Measurements from ENCODE around the gene DAPP1. TPM values are rescaled to one million over a fixed set of nuclear protein-coding genes. Genes with fewer than 3 reads are reported as not detected.

DAPP1 gene
- total and polyA plus RNA-seq, 10 of the 15 experiments (the other 5 are each of a cell fraction or from before 2014, with no cell fraction given): 46.5 to 147 (median 74.2) TPM

DNA sequence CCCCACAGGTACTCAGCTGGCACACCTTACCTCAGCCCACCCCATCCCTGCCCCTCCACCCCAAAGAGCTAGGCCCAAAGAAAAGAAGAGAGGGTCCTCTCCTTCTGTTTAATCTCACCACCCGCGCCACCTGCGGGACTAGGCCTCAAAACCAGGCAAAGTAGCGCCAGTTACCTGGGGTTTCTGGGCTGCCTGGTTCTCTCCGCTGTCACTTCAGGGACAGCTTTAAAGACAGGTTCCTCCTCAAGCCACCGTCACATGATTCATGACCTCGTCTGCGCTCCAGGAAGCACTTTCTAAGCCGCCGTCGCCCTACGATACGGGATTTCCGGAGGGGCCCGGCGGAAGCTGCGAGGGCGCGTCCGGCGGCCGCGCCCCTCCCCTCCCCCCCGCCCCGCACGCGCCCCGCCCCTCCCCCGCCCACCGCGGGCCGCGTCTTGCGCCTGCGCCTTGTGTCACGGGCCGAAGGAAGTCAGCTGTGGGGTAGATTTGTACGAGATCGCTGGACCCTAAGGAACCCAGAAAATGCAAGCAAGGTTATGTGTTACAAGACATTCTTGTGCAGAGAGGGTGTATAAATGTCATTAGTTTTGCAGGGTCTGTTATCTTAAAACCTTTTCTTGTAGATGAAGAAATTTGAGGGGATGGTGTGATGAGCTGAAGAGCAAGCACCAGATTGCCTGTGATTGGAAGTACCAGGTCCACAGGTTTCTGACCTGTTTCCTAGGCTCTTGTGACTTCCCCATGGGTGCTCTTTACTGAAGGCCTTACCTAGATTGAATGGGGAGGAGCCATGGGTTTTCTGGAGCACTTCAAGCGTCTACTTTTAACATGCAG lies 77.8 kb downstream of the DAPP1 start, which contains the start of gene LAMTOR3 (continued):
- TF ChIP-seq, protein P1, sequence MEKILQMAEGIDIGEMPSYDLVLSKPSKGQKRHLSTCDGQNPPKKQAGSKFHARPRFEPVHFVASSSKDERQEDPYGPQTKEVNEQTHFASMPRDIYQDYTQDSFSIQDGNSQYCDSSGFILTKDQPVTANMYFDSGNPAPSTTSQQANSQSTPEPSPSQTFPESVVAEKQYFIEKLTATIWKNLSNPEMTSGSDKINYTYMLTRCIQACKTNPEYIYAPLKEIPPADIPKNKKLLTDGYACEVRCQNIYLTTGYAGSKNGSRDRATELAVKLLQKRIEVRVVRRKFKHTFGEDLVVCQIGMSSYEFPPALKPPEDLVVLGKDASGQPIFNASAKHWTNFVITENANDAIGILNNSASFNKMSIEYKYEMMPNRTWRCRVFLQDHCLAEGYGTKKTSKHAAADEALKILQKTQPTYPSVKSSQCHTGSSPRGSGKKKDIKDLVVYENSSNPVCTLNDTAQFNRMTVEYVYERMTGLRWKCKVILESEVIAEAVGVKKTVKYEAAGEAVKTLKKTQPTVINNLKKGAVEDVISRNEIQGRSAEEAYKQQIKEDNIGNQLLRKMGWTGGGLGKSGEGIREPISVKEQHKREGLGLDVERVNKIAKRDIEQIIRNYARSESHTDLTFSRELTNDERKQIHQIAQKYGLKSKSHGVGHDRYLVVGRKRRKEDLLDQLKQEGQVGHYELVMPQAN (conservative IDR thresholded peaks at IDR 0.05): no peak; the same call in 1 of the 2 replicates
- TF ChIP-seq NFIC (IDR thresholded peaks at IDR 0.05; ENCODE audit: low read depth, low read length): no peak; the same call in 1 of the 2 replicates
- no peak for TF ChIP-seq TAF1 (IDR thresholded peaks at IDR 0.05; ENCODE audit: borderline replicate concordance, low read depth, low read length)
- TF ChIP-seq ZNF687 (IDR thresholded peaks at IDR 0.05): no peak
- peak; percentile 47; the same call in 1 of the 2 replicates for TF ChIP-seq TARDBP (IDR thresholded peaks at IDR 0.05; ENCODE audit: borderline replicate concordance)
- peak in 1 of 2 experiments; percentile 73; a peak in 2 of 4 replicates for TF ChIP-seq SRF (IDR thresholded peaks at IDR 0.05; ENCODE audit: low read depth in 2 of 2, low read length in 2 of 2)
- no peak for TF ChIP-seq EP300 (IDR thresholded peaks at IDR 0.05; ENCODE audit: borderline replicate concordance in 1 of 2, control insufficient read depth in 1 of 2, low read depth in 2 of 2, low read length in 2 of 2)
- TF ChIP-seq CREB1 (IDR thresholded peaks at IDR 0.05; ENCODE audit: low read depth): peak; percentile 94
- peak; percentile 97 for TF ChIP-seq NR2C1 (IDR thresholded peaks at IDR 0.05)
- TF ChIP-seq, protein P2, sequence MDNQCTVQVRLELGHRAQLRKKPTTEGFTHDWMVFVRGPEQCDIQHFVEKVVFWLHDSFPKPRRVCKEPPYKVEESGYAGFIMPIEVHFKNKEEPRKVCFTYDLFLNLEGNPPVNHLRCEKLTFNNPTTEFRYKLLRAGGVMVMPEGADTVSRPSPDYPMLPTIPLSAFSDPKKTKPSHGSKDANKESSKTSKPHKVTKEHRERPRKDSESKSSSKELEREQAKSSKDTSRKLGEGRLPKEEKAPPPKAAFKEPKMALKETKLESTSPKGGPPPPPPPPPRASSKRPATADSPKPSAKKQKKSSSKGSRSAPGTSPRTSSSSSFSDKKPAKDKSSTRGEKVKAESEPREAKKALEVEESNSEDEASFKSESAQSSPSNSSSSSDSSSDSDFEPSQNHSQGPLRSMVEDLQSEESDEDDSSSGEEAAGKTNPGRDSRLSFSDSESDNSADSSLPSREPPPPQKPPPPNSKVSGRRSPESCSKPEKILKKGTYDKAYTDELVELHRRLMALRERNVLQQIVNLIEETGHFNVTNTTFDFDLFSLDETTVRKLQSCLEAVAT (IDR thresholded peaks at IDR 0.05): 0 out of 2 replicates have a peak, but pooled peaks have one; percentile 22
- TF ChIP-seq ZNF592 (IDR thresholded peaks at IDR 0.05): no peak
- TF ChIP-seq ZNF274 (IDR thresholded peaks at IDR 0.05; ENCODE audit: insufficient read depth, insufficient read length): no peak
- 0 out of 2 replicates have a peak, but pooled peaks have one; percentile 45 for TF ChIP-seq MEF2A (IDR thresholded peaks at IDR 0.05; ENCODE audit: insufficient read depth, low read depth, low read length)
- TF ChIP-seq MTA3 (IDR thresholded peaks at IDR 0.05; ENCODE audit: borderline replicate concordance, low read length): 0 out of 2 replicates have a peak, but pooled peaks have one; percentile 42
- TF ChIP-seq RUNX3 (IDR thresholded peaks at IDR 0.05; ENCODE audit: low read length): peak; percentile 58
- no peak for TF ChIP-seq KLF5 (IDR thresholded peaks at IDR 0.05; ENCODE audit: partially characterized antibody)
